HL-60 (cell line): ENCODE results near the gene SLC13A1.

ENCODE experiments used
- GABPA ChIP-seq: IDR thresholded peaks from 2 replicates; pipeline ENCODE4 v1.6.1; 2012; ENCODE audit warnings: low read depth
- POLR2AphosphoS5 ChIP-seq: IDR thresholded peaks from 2 replicates; pipeline ENCODE4 v1.6.1; 2012; ENCODE audit warnings: low read depth
- REST ChIP-seq: IDR thresholded peaks from 2 replicates; pipeline ENCODE4 v1.6.1; 2012; ENCODE audit warnings: low read depth; ENCODE audit not compliant: insufficient replicate concordance
- SPI1 ChIP-seq: IDR thresholded peaks from 2 replicates; pipeline ENCODE4 v1.6.1; 2012; ENCODE audit warnings: low read depth, mild to moderate bottlenecking, borderline replicate concordance
- TF ChIP-seq, protein P1 (sequence below): IDR thresholded peaks from one replicate; pipeline ENCODE4 v1.5.1; 2011; ENCODE audit warnings: low read length, control low read depth, inconsistent platforms; ENCODE audit not compliant: insufficient read depth

DNA sequence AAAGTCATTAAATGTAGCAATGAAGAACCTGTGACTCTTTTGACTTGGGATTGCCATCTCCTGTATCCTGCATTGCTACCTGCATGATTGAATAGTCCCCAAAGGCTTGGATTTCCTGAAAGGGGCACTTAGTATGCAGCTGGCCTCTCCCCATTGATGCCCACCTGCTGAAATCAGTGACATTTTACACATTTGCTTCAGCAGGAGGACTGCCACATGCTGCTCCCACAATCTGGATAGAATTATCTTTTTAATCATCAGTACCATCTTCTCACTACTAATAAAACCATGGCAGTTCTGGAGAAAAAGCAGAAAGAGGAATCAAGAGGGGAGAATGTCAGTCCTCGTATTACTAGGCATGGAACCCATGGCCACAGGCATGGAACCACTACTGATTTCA, 67.8 kb downstream of the SLC13A1 start:
- TF ChIP-seq POLR2AphosphoS5 (no peak), GABPA (no peak), REST (no peak), SPI1 (no peak)
- TF ChIP-seq, protein P1, sequence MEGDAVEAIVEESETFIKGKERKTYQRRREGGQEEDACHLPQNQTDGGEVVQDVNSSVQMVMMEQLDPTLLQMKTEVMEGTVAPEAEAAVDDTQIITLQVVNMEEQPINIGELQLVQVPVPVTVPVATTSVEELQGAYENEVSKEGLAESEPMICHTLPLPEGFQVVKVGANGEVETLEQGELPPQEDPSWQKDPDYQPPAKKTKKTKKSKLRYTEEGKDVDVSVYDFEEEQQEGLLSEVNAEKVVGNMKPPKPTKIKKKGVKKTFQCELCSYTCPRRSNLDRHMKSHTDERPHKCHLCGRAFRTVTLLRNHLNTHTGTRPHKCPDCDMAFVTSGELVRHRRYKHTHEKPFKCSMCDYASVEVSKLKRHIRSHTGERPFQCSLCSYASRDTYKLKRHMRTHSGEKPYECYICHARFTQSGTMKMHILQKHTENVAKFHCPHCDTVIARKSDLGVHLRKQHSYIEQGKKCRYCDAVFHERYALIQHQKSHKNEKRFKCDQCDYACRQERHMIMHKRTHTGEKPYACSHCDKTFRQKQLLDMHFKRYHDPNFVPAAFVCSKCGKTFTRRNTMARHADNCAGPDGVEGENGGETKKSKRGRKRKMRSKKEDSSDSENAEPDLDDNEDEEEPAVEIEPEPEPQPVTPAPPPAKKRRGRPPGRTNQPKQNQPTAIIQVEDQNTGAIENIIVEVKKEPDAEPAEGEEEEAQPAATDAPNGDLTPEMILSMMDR, result no peak
